HG03108 (cell line): ENCODE measurements around the gene CD34.

Experiments
- ATAC-seq: cut with Tn5 transposase; IDR thresholded peaks from one replicate; pipeline ENCODE4 v1.9.1; 2021; ENCODE audit warnings: moderate library complexity; ENCODE audit not compliant: unreplicated experiment

The CD34 gene

GRCh38 chr1:207858281-207858680 is 52.6 kb downstream of the CD34 start:
- ATAC-seq = no peak

- ATAC-seq = no peak
Measured at GRCh38 chr1:207857447-207857846, 53.5 kb downstream of the CD34 start.

GRCh38 chr1:207856276-207857023 is 54.5 kb downstream of the CD34 start:
- ATAC-seq = no peak

- ATAC-seq = no peak
Measured at GRCh38 chr1:207854001-207854400, 56.9 kb downstream of the CD34 start.

GRCh38 chr1:207853372-207853757 is 57.6 kb downstream of the CD34 start:
- ATAC-seq = no peak

GRCh38 chr1:207852576-207853371 is 58.2 kb downstream of the CD34 start:
- ATAC-seq = no peak

GRCh38 chr1:207851696-207852095 is 59.2 kb downstream of the CD34 start:
- no peak for ATAC-seq

GRCh38 chr1:207850621-207851407 is 60.1 kb downstream of the CD34 start:
- ATAC-seq = no peak

- ATAC-seq = no peak
Measured at GRCh38 chr1:207849646-207850045, 61.3 kb downstream of the CD34 start.

GRCh38 chr1:207849016-207849415 is 61.9 kb downstream of the CD34 start:
- no peak for ATAC-seq

- no peak for ATAC-seq
Measured at GRCh38 chr1:207848234-207848633, 62.7 kb downstream of the CD34 start.

GRCh38 chr1:207847116-207847515 is 63.8 kb downstream of the CD34 start:
- no peak for ATAC-seq

- no peak for ATAC-seq
Measured at GRCh38 chr1:207845109-207845508, 65.8 kb downstream of the CD34 start.

GRCh38 chr1:207844371-207844770 is 66.6 kb downstream of the CD34 start:
- no peak for ATAC-seq

GRCh38 chr1:207842506-207842905 is 68.4 kb downstream of the CD34 start:
- ATAC-seq = no peak

- ATAC-seq = no peak
Measured at GRCh38 chr1:207841901-207842300, 69.0 kb downstream of the CD34 start.

GRCh38 chr1:207841293-207841692 is 69.6 kb downstream of the CD34 start:
- no peak for ATAC-seq

GRCh38 chr1:207840380-207840779 is 70.5 kb downstream of the CD34 start:
- no peak for ATAC-seq

- ATAC-seq = no peak
Measured at GRCh38 chr1:207839083-207839413, 71.9 kb downstream of the CD34 start.

GRCh38 chr1:207838156-207839082 is 72.5 kb downstream of the CD34 start:
- ATAC-seq = no peak

GRCh38 chr1:207837673-207838072 is 73.3 kb downstream of the CD34 start:
- no peak for ATAC-seq
